ENCODE results near the gene GLYATL2. TPM values are rescaled to one million over a fixed set of nuclear protein-coding genes. Genes with fewer than 3 reads are reported as not detected.

The GLYATL2 gene
- total and polyA plus RNA-seq, 9 of the 15 experiments (the other 6 are each of a cell fraction or from before 2014, with no cell fraction given), result not detected

GRCh38 chr11:58856806-58857205, 12.3 kb upstream of the GLYATL2 start (continued):
- TF ChIP-seq CXXC5 (CRISPR knock-in tag; IDR thresholded peaks at IDR 0.05) (no peak), HMGXB4 (CRISPR knock-in tag; IDR thresholded peaks at IDR 0.05) (no peak)
- TF ChIP-seq, protein P1, sequence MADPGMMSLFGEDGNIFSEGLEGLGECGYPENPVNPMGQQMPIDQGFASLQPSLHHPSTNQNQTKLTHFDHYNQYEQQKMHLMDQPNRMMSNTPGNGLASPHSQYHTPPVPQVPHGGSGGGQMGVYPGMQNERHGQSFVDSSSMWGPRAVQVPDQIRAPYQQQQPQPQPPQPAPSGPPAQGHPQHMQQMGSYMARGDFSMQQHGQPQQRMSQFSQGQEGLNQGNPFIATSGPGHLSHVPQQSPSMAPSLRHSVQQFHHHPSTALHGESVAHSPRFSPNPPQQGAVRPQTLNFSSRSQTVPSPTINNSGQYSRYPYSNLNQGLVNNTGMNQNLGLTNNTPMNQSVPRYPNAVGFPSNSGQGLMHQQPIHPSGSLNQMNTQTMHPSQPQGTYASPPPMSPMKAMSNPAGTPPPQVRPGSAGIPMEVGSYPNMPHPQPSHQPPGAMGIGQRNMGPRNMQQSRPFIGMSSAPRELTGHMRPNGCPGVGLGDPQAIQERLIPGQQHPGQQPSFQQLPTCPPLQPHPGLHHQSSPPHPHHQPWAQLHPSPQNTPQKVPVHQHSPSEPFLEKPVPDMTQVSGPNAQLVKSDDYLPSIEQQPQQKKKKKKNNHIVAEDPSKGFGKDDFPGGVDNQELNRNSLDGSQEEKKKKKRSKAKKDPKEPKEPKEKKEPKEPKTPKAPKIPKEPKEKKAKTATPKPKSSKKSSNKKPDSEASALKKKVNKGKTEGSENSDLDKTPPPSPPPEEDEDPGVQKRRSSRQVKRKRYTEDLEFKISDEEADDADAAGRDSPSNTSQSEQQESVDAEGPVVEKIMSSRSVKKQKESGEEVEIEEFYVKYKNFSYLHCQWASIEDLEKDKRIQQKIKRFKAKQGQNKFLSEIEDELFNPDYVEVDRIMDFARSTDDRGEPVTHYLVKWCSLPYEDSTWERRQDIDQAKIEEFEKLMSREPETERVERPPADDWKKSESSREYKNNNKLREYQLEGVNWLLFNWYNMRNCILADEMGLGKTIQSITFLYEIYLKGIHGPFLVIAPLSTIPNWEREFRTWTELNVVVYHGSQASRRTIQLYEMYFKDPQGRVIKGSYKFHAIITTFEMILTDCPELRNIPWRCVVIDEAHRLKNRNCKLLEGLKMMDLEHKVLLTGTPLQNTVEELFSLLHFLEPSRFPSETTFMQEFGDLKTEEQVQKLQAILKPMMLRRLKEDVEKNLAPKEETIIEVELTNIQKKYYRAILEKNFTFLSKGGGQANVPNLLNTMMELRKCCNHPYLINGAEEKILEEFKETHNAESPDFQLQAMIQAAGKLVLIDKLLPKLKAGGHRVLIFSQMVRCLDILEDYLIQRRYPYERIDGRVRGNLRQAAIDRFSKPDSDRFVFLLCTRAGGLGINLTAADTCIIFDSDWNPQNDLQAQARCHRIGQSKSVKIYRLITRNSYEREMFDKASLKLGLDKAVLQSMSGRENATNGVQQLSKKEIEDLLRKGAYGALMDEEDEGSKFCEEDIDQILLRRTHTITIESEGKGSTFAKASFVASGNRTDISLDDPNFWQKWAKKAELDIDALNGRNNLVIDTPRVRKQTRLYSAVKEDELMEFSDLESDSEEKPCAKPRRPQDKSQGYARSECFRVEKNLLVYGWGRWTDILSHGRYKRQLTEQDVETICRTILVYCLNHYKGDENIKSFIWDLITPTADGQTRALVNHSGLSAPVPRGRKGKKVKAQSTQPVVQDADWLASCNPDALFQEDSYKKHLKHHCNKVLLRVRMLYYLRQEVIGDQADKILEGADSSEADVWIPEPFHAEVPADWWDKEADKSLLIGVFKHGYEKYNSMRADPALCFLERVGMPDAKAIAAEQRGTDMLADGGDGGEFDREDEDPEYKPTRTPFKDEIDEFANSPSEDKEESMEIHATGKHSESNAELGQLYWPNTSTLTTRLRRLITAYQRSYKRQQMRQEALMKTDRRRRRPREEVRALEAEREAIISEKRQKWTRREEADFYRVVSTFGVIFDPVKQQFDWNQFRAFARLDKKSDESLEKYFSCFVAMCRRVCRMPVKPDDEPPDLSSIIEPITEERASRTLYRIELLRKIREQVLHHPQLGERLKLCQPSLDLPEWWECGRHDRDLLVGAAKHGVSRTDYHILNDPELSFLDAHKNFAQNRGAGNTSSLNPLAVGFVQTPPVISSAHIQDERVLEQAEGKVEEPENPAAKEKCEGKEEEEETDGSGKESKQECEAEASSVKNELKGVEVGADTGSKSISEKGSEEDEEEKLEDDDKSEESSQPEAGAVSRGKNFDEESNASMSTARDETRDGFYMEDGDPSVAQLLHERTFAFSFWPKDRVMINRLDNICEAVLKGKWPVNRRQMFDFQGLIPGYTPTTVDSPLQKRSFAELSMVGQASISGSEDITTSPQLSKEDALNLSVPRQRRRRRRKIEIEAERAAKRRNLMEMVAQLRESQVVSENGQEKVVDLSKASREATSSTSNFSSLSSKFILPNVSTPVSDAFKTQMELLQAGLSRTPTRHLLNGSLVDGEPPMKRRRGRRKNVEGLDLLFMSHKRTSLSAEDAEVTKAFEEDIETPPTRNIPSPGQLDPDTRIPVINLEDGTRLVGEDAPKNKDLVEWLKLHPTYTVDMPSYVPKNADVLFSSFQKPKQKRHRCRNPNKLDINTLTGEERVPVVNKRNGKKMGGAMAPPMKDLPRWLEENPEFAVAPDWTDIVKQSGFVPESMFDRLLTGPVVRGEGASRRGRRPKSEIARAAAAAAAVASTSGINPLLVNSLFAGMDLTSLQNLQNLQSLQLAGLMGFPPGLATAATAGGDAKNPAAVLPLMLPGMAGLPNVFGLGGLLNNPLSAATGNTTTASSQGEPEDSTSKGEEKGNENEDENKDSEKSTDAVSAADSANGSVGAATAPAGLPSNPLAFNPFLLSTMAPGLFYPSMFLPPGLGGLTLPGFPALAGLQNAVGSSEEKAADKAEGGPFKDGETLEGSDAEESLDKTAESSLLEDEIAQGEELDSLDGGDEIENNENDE (IDR thresholded peaks at IDR 0.05; ENCODE audit: low read depth, low read length), result no peak
- TF ChIP-seq, protein P2, sequence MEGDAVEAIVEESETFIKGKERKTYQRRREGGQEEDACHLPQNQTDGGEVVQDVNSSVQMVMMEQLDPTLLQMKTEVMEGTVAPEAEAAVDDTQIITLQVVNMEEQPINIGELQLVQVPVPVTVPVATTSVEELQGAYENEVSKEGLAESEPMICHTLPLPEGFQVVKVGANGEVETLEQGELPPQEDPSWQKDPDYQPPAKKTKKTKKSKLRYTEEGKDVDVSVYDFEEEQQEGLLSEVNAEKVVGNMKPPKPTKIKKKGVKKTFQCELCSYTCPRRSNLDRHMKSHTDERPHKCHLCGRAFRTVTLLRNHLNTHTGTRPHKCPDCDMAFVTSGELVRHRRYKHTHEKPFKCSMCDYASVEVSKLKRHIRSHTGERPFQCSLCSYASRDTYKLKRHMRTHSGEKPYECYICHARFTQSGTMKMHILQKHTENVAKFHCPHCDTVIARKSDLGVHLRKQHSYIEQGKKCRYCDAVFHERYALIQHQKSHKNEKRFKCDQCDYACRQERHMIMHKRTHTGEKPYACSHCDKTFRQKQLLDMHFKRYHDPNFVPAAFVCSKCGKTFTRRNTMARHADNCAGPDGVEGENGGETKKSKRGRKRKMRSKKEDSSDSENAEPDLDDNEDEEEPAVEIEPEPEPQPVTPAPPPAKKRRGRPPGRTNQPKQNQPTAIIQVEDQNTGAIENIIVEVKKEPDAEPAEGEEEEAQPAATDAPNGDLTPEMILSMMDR (IDR thresholded peaks at IDR 0.05 in 2 of 3, conservative IDR thresholded peaks at IDR 0.05 in 1 of 3; ENCODE audit: insufficient read depth in 2 of 3, low read depth in 1 of 3, low read length in 3 of 3), result no peak

Measured in K562 (cell line).